COLO668 (cell line): Measurements from ENCODE around the gene BRINP2.

Experiments
- DNase-seq: peaks from one replicate; lab custom pipeline; 2025; ENCODE audit not compliant: unreplicated experiment; lab: John Stamatoyannopoulos, UW

Gene BRINP2

GRCh38 chr1:177219554-177220458, 49.0 kb downstream of the BRINP2 start:
- DNase-seq, result peak; percentile 63

- DNase-seq, result no peak
Measured at GRCh38 chr1:177223359-177223758, 52.6 kb downstream of the BRINP2 start.

- DNase-seq, result no peak
Measured at GRCh38 chr1:177227978-177228692, 57.4 kb downstream of the BRINP2 start.

GRCh38 chr1:177228693-177229065, 57.9 kb downstream of the BRINP2 start:
- no peak for DNase-seq

GRCh38 chr1:177229781-177230180, 59.0 kb downstream of the BRINP2 start:
- no peak for DNase-seq

- DNase-seq, result no peak
Measured at GRCh38 chr1:177230228-177231016, 59.7 kb downstream of the BRINP2 start.

GRCh38 chr1:177235350-177235749, 64.6 kb downstream of the BRINP2 start:
- DNase-seq, result no peak

- no peak for DNase-seq
Measured at GRCh38 chr1:177236962-177237361, 66.2 kb downstream of the BRINP2 start.

GRCh38 chr1:177238967-177239366, 68.2 kb downstream of the BRINP2 start:
- no peak for DNase-seq

- DNase-seq, result no peak
Measured at GRCh38 chr1:177239792-177240191, 69.0 kb downstream of the BRINP2 start.

GRCh38 chr1:177243773-177244172, 73.0 kb downstream of the BRINP2 start:
- no peak for DNase-seq

- DNase-seq, result no peak
Measured at GRCh38 chr1:177246710-177247580, 76.2 kb downstream of the BRINP2 start.

GRCh38 chr1:177247623-177248176, 76.9 kb downstream of the BRINP2 start:
- no peak for DNase-seq

GRCh38 chr1:177248258-177248657, 77.5 kb downstream of the BRINP2 start:
- DNase-seq, result no peak

GRCh38 chr1:177249231-177249630, 78.5 kb downstream of the BRINP2 start:
- DNase-seq, result no peak

GRCh38 chr1:177252877-177253276, 82.1 kb downstream of the BRINP2 start:
- DNase-seq, result no peak

GRCh38 chr1:177255411-177255810, 84.7 kb downstream of the BRINP2 start:
- DNase-seq, result peak; percentile 45

- DNase-seq, result peak; percentile 84
Measured at GRCh38 chr1:177256153-177257075, 85.7 kb downstream of the BRINP2 start.

- DNase-seq, result no peak
Measured at GRCh38 chr1:177257128-177257527, 86.4 kb downstream of the BRINP2 start.
